ENCODE results near the gene NPFF. TPM values are rescaled to one million over a fixed set of nuclear protein-coding genes. Genes with fewer than 3 reads are reported as not detected.

Gene NPFF
- total RNA-seq, 1 experiment from 2014 or later, result not detected

GRCh38 chr12:53464685-53465418 lies 42.4 kb downstream of the NPFF start:
- Histone ChIP-seq H2AFZ (no peak overlapping the region), H3K79me2 (ENCODE audit: low read depth) (peaks cover 60% of the 10 kb centered on the region), H3K27ac (no peak overlapping the region), H3K4me2 (no peak overlapping the region), H3K4me1 (replicated peaks; ENCODE audit: insufficient read depth) (no peaks in the 10 kb centered on the region), H3K9me2 (ENCODE audit: insufficient read depth) (no peaks in the 10 kb centered on the region), H3F3A (ENCODE audit: insufficient read depth, low read depth) (peaks cover 89% of the 10 kb centered on the region), H3K27me3 (ENCODE audit: insufficient read depth, low read depth) (no peaks in the 10 kb centered on the region), H3K9me3 (ENCODE audit: insufficient read depth, low read depth) (no peaks in the 10 kb centered on the region), H3K4me3 (no peak overlapping the region), H4K20me1 (ENCODE audit: insufficient read depth) (peaks cover 96% of the 10 kb centered on the region), H3K36me3 (ENCODE audit: low read depth) (peaks cover 89% of the 10 kb centered on the region)
- BruUV-seq (replicated peaks), result no TSS peak
- TF ChIP-seq CTCF (conservative IDR thresholded peaks at IDR 0.05) (no peak), EZH2 (IDR thresholded peaks at IDR 0.05; ENCODE audit: low read depth) (no peak)
- ChIA-PET POLR2A (ENCODE audit: unreplicated experiment) (no interaction called here), CTCF (no interaction called here)
- intact Hi-C loops (cut with micrococcal nuclease; ENCODE audit: unreplicated experiment), result no loop called here
- DNase-seq, result no peak

- no TSS peak for BruUV-seq (replicated peaks)
- intact Hi-C loops (cut with micrococcal nuclease; ENCODE audit: unreplicated experiment), result no loop called here
- H3K9me3 ChIP-seq (ENCODE audit: insufficient read depth, low read depth), result no peaks in the 10 kb centered on the region
- no peaks in the 10 kb centered on the region for H3K27me3 ChIP-seq (ENCODE audit: insufficient read depth, low read depth)
- DNase-seq, result no peak
- peaks cover 97% of the 10 kb centered on the region for H4K20me1 ChIP-seq (ENCODE audit: insufficient read depth)
- no peaks in the 10 kb centered on the region for H3K9me2 ChIP-seq (ENCODE audit: insufficient read depth)
- H3K79me2 ChIP-seq (ENCODE audit: low read depth), result peaks cover 69% of the 10 kb centered on the region
- no peak overlapping the region for H3K27ac ChIP-seq
- peaks cover 83% of the 10 kb centered on the region for H3F3A ChIP-seq (ENCODE audit: insufficient read depth, low read depth)
- H3K4me1 ChIP-seq (replicated peaks; ENCODE audit: insufficient read depth), result no peaks in the 10 kb centered on the region
- TF ChIP-seq CTCF (conservative IDR thresholded peaks at IDR 0.05), result no peak
- no peak for TF ChIP-seq EZH2 (IDR thresholded peaks at IDR 0.05; ENCODE audit: low read depth)
- ChIA-PET POLR2A (ENCODE audit: unreplicated experiment) (no interaction called here), CTCF (no interaction called here)
- no peak overlapping the region for H3K4me2 ChIP-seq
- H3K36me3 ChIP-seq (ENCODE audit: low read depth), result peaks cover 89% of the 10 kb centered on the region
- H3K4me3 ChIP-seq, result no peak overlapping the region
- no peak overlapping the region for H2AFZ ChIP-seq
Observed at GRCh38 chr12:53463802-53464560, 43.3 kb downstream of the NPFF start.

- no peaks in the 10 kb centered on the region for H3K9me3 ChIP-seq (ENCODE audit: insufficient read depth, low read depth)
- H2AFZ ChIP-seq, result no peak overlapping the region
- no TSS peak for BruUV-seq (replicated peaks)
- DNase-seq, result no peak
- TF ChIP-seq EZH2 (IDR thresholded peaks at IDR 0.05; ENCODE audit: low read depth) (no peak), CTCF (conservative IDR thresholded peaks at IDR 0.05) (no peak)
- ChIA-PET POLR2A (ENCODE audit: unreplicated experiment) (no interaction called here), CTCF (no interaction called here)
- no peaks in the 10 kb centered on the region for H3K9me2 ChIP-seq (ENCODE audit: insufficient read depth)
- H3K79me2 ChIP-seq (ENCODE audit: low read depth), result peaks cover 71% of the 10 kb centered on the region
- H3F3A ChIP-seq (ENCODE audit: insufficient read depth, low read depth), result peaks cover 82% of the 10 kb centered on the region
- no peaks in the 10 kb centered on the region for H3K4me1 ChIP-seq (replicated peaks; ENCODE audit: insufficient read depth)
- no peak overlapping the region for H3K27ac ChIP-seq
- H4K20me1 ChIP-seq (ENCODE audit: insufficient read depth), result peaks cover 97% of the 10 kb centered on the region
- no peak overlapping the region for H3K4me3 ChIP-seq
- no peak overlapping the region for H3K4me2 ChIP-seq
- H3K36me3 ChIP-seq (ENCODE audit: low read depth), result peaks cover 87% of the 10 kb centered on the region
- intact Hi-C loops (cut with micrococcal nuclease; ENCODE audit: unreplicated experiment), result no loop called here
- H3K27me3 ChIP-seq (ENCODE audit: insufficient read depth, low read depth), result no peaks in the 10 kb centered on the region
Observed at GRCh38 chr12:53462935-53463334, 44.3 kb downstream of the NPFF start.

Data from PC-9 (cell line).